Measurements from ENCODE around the gene UBE3C.
"Not testable (repeated sequence)": the region's sequence is repeated elsewhere in the genome, so short reads cannot be mapped to it uniquely, and the experiment has no call there.

UBE3C gene

DNA sequence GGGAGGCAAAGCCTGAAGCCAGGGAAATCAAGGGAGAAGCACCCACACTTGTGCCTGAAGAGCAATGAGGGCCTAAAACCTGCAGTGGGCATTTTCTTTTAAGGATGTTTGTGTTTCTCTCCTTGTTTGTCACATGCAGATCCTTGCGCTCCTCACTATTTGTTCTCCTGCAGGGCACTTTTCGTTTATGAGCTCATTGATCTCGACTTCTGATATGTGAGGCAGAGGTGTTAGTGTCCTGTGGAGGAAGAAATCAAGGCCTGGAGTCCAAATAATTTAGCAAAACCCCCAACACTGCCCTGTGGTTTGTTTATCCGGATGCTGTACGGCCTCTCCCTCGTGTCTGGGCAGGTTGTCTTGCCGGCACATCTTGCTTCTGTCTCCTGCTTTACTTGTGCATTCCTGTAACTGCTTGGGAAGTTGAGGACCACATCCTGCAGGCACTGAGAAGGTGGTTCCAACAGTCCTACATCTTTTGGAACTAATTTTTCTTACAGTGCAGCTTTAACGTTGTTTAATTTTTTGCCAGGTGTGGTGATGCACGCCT is 13.7 kb downstream of the UBE3C start:
- DNase-seq (ENCODE audit: low read depth): no peak
- TF ChIP-seq, protein P1, sequence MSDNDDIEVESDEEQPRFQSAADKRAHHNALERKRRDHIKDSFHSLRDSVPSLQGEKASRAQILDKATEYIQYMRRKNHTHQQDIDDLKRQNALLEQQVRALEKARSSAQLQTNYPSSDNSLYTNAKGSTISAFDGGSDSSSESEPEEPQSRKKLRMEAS (IDR thresholded peaks at IDR 0.05; ENCODE audit: low read depth, low read length): no peak
- no peak for TF ChIP-seq MYC (IDR thresholded peaks at IDR 0.05; ENCODE audit: low read depth, low read length)
- TF ChIP-seq POLR2A (IDR thresholded peaks at IDR 0.05; ENCODE audit: extremely low read depth, insufficient read length): no peak
- TF ChIP-seq, protein P2, sequence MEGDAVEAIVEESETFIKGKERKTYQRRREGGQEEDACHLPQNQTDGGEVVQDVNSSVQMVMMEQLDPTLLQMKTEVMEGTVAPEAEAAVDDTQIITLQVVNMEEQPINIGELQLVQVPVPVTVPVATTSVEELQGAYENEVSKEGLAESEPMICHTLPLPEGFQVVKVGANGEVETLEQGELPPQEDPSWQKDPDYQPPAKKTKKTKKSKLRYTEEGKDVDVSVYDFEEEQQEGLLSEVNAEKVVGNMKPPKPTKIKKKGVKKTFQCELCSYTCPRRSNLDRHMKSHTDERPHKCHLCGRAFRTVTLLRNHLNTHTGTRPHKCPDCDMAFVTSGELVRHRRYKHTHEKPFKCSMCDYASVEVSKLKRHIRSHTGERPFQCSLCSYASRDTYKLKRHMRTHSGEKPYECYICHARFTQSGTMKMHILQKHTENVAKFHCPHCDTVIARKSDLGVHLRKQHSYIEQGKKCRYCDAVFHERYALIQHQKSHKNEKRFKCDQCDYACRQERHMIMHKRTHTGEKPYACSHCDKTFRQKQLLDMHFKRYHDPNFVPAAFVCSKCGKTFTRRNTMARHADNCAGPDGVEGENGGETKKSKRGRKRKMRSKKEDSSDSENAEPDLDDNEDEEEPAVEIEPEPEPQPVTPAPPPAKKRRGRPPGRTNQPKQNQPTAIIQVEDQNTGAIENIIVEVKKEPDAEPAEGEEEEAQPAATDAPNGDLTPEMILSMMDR (IDR thresholded peaks at IDR 0.05; ENCODE audit: low read depth, low read length): no peak
- H3K4me3 ChIP-seq (ENCODE audit: low read depth, low read length): no peak overlapping the region

DNA sequence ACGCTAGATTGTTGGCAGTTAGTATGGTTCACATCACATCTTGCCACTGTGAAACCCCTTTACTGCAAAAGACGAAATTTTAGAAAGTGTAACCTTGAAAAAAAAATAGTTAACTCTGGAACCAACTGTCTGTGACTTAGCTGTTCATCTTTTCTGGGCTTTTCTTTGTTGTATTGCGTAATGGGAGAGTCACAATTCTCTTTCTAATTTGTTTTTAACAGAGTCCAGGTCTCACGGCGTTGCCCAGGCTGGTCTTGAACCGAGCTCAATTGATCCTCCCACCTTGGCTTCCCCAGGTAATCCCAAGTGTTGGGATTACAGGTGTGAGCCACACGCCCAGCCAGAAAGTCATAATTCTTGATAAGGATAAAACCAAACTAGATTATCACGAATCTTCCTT is 14.5 kb downstream of the UBE3C start:
- TF ChIP-seq MYC (IDR thresholded peaks at IDR 0.05; ENCODE audit: low read depth, low read length) (no peak), POLR2A (IDR thresholded peaks at IDR 0.05; ENCODE audit: extremely low read depth, insufficient read length) (no peak)
- TF ChIP-seq, protein P2 (IDR thresholded peaks at IDR 0.05; ENCODE audit: low read depth, low read length): no peak
- TF ChIP-seq, protein P1 (IDR thresholded peaks at IDR 0.05; ENCODE audit: low read depth, low read length): no peak
- no peak for DNase-seq (ENCODE audit: low read depth)
- no peak overlapping the region for H3K4me3 ChIP-seq (ENCODE audit: low read depth, low read length)

DNA sequence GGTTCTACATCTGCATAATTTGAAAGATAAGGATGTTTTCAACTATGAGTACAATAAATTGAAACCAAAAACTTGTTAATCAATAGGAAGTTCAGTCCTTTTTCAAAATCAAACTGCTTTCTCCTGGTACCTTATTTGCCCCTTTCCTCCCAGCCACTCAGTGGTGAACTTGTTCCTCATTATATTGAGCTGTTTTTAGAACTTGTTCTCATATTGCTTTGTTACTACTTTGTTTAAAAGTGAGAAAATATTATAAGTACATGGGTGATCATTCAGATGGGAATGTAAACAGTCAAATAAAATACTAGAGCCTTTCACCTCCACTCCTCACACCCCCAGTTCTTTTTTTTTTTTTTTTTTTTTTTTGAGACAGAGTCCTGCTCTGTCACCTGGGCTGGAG is 17.2 kb downstream of the UBE3C start:
- no peak for DNase-seq (ENCODE audit: low read depth)
- no peak overlapping the region for H3K4me3 ChIP-seq (ENCODE audit: low read depth, low read length)
- TF ChIP-seq, protein P2 (IDR thresholded peaks at IDR 0.05; ENCODE audit: low read depth, low read length): no peak
- TF ChIP-seq MYC (IDR thresholded peaks at IDR 0.05; ENCODE audit: low read depth, low read length) (no peak), POLR2A (IDR thresholded peaks at IDR 0.05; ENCODE audit: extremely low read depth, insufficient read length) (no peak)
- TF ChIP-seq, protein P1 (IDR thresholded peaks at IDR 0.05; ENCODE audit: low read depth, low read length): no peak

DNA sequence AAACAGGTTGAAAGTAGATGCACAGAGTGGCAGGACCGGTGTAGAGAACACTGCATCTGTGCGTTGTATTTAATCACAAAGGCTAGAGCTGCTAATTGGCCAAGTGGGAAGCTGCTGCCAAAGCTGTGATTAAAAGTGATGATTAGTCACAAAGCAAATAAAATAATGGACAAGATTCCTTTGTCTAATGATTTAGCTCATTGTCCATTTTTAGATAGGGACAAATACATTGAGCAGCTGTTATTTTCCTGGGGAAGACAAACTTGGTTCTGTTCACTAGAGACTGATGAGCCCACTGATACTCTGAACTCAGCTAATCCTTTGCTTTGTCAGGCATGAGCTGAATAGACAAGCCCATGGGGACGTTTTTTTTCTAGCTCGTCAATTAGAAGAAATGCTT is 19.7 kb downstream of the UBE3C start:
- no peak for DNase-seq (ENCODE audit: low read depth)
- TF ChIP-seq POLR2A (IDR thresholded peaks at IDR 0.05; ENCODE audit: extremely low read depth, insufficient read length): no peak
- TF ChIP-seq, protein P1 (IDR thresholded peaks at IDR 0.05; ENCODE audit: low read depth, low read length): no peak
- TF ChIP-seq, protein P2 (IDR thresholded peaks at IDR 0.05; ENCODE audit: low read depth, low read length): no peak
- TF ChIP-seq MYC (IDR thresholded peaks at IDR 0.05; ENCODE audit: low read depth, low read length): no peak
- no peak overlapping the region for H3K4me3 ChIP-seq (ENCODE audit: low read depth, low read length)

DNA sequence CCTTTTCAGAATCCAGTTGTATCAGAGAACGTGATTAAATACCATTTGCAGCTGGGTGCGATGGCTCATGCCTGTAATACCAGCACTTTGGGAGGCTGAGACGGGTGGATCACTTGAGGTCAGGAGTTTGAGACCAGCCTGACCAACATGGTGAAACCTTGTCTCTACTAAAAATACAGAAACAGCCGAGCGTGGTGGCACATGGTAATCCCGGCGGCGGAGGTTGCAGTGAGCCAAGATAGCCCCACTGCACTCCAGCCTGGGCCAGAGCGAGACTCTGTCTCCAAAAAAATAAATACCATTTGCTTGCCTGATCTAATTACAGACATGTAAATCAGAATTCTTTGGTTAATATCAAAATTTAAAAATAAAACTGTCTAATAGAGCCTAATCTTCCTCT is 20.8 kb downstream of the UBE3C start:
- not testable (repeated sequence) for H3K4me3 ChIP-seq (ENCODE audit: low read depth, low read length); DNase-seq (ENCODE audit: low read depth)

DNA sequence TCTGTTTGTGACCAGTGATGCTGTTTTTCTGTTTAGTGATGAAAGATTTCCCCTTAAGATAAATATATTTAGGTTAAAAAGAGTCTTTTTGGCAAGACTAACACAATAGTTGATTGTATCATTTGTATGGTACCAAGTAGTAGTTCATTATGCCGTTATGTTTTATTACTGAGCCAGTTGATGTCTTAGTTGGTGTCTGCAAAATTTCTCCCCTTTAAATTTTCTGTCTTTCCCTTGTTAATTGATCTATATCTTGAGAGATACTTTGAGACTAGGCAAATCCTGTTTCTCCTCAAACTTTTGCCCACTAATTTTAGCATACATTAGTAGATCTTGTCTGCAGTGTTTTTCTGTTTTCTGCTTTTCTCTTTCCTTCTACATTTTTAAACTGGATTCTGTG is 21.7 kb downstream of the UBE3C start:
- TF ChIP-seq, protein P2 (IDR thresholded peaks at IDR 0.05; ENCODE audit: low read depth, low read length): no peak
- TF ChIP-seq MYC (IDR thresholded peaks at IDR 0.05; ENCODE audit: low read depth, low read length) (no peak), POLR2A (IDR thresholded peaks at IDR 0.05; ENCODE audit: extremely low read depth, insufficient read length) (no peak)
- TF ChIP-seq, protein P1 (IDR thresholded peaks at IDR 0.05; ENCODE audit: low read depth, low read length): no peak
- DNase-seq (ENCODE audit: low read depth): no peak
- H3K4me3 ChIP-seq (ENCODE audit: low read depth, low read length): no peak overlapping the region
